OCI-LY3 (cell line): ENCODE results near the gene MMP1.

Source experiments
- H2AFZ ChIP-seq: fragments of 200-600, 300-600 bp; shearing (Covaris generic); 2 replicates; pipeline ENCODE4 v1.6.0; 2014; ENCODE audit warnings: antibody characterized with exemption, low read depth, low read length
- H3K27ac ChIP-seq: fragments of 200-600, 300-600 bp; sonication (generic); 2 replicates; pipeline ENCODE4 v1.5.1; 2014; ENCODE audit warnings: mild to moderate bottlenecking, low read length, moderate library complexity, mixed read lengths
- H3K27me3 ChIP-seq: fragments of 200-600, 300-600 bp; sonication (generic); 2 replicates; pipeline ENCODE4 v1.6.1; 2014; ENCODE audit warnings: low read depth, low read length, mixed read lengths
- H3K36me3 ChIP-seq: fragments of 200-600, 300-600 bp; sonication (generic); replicated peaks from 2 replicates; pipeline ENCODE3; 2014; ENCODE audit warnings: low read depth, low read length, mixed read lengths
- H3K4me1 ChIP-seq: fragments of 300-600, 200-600 bp; sonication (generic); 2 replicates; pipeline ENCODE4 v1.6.1; 2014; ENCODE audit warnings: low read length, mixed read lengths
- H3K4me2 ChIP-seq: fragments of 200-600, 300-600 bp; sonication (generic); 2 replicates; pipeline ENCODE4 v1.6.1; 2014; ENCODE audit warnings: low read length, mixed read lengths
- H3K4me3 ChIP-seq: fragments of 300-600, 200-600 bp; sonication (generic); 2 replicates; pipeline ENCODE4 v1.5.1; 2014; ENCODE audit warnings: antibody characterized with exemption, mild to moderate bottlenecking, low read length, moderate library complexity
- H3K79me2 ChIP-seq: fragments of 300-600, 200-600 bp; shearing (Covaris generic); 2 replicates; pipeline ENCODE4 v1.6.1; 2014; ENCODE audit warnings: mild to moderate bottlenecking, low read length, mixed read lengths
- H3K9ac ChIP-seq: fragments of 300-600, 200-600 bp; shearing (Covaris generic); 2 replicates; pipeline ENCODE4 v1.6.0; 2014; ENCODE audit warnings: mild to moderate bottlenecking, low read length, moderate library complexity
- H3K9me3 ChIP-seq: fragments of 200-600, 300-600 bp; shearing (Covaris generic); 2 replicates; pipeline ENCODE4 v1.6.1; 2014; ENCODE audit warnings: low read length, mixed read lengths; ENCODE audit not compliant: insufficient read depth
- H4K20me1 ChIP-seq: fragments of 200-600, 300-600 bp; sonication (generic); 2 replicates; pipeline ENCODE4 v1.6.1; 2016; ENCODE audit warnings: low read length, mixed read lengths; ENCODE audit not compliant: insufficient read depth
- EZH2phosphoT487 ChIP-seq: fragments of 200-600 bp; shearing (Covaris generic); IDR thresholded peaks from 2 replicates; pipeline ENCODE4 v1.6.1; 2018; ENCODE audit warnings: antibody characterized with exemption, mixed run types, low read depth
- TF ChIP-seq, protein P1 (sequence below): fragments of 200-600, 300-600 bp; sonication (generic); IDR thresholded peaks from 2 replicates; pipeline ENCODE4 v1.5.1; 2014; ENCODE audit warnings: antibody characterized with exemption, low read length, low read depth

Gene MMP1

DNA sequence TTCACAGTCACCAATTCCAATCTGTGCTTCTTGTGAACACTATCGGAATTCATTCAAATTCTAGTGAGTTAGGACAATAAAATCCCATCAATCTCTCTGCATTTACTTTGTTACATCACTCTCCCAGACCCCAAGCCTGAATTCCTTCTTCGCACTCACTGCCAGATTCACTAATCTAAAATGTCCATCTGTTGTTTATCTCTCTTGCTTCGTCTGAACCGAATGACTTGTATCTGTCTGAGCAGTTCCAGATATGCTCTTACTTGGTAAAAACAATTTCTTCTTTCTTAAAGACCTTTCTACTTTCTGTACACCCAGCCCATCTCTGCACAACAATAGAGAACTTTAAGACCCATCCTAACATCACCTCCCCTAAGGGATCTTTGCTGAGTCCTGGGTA lies 24.6 kb downstream of the MMP1 start:
- H3K36me3 ChIP-seq, result no peaks in the 10 kb centered on the region
- no peaks in the 10 kb centered on the region for H3K4me1 ChIP-seq
- no peak overlapping the region for H3K4me2 ChIP-seq
- no peak overlapping the region for H3K4me3 ChIP-seq
- H3K27ac ChIP-seq, result no peak overlapping the region
- H2AFZ ChIP-seq, result no peak overlapping the region
- no peaks in the 10 kb centered on the region for H3K79me2 ChIP-seq
- no peak overlapping the region for H3K9ac ChIP-seq
- no peaks in the 10 kb centered on the region for H4K20me1 ChIP-seq
- H3K27me3 ChIP-seq, result no peaks in the 10 kb centered on the region
- H3K9me3 ChIP-seq, result no peaks in the 10 kb centered on the region
- TF ChIP-seq, protein P1, sequence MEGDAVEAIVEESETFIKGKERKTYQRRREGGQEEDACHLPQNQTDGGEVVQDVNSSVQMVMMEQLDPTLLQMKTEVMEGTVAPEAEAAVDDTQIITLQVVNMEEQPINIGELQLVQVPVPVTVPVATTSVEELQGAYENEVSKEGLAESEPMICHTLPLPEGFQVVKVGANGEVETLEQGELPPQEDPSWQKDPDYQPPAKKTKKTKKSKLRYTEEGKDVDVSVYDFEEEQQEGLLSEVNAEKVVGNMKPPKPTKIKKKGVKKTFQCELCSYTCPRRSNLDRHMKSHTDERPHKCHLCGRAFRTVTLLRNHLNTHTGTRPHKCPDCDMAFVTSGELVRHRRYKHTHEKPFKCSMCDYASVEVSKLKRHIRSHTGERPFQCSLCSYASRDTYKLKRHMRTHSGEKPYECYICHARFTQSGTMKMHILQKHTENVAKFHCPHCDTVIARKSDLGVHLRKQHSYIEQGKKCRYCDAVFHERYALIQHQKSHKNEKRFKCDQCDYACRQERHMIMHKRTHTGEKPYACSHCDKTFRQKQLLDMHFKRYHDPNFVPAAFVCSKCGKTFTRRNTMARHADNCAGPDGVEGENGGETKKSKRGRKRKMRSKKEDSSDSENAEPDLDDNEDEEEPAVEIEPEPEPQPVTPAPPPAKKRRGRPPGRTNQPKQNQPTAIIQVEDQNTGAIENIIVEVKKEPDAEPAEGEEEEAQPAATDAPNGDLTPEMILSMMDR, result no peak
- no peak for TF ChIP-seq EZH2phosphoT487

GRCh38 chr11:102771351-102771750 lies 26.6 kb downstream of the MMP1 start:
- no peak overlapping the region for H2AFZ ChIP-seq
- H3K79me2 ChIP-seq, result no peaks in the 10 kb centered on the region
- no peak overlapping the region for H3K9ac ChIP-seq
- H3K9me3 ChIP-seq, result no peaks in the 10 kb centered on the region
- no peaks in the 10 kb centered on the region for H3K4me1 ChIP-seq
- H3K4me2 ChIP-seq, result no peak overlapping the region
- H3K4me3 ChIP-seq, result no peak overlapping the region
- no peaks in the 10 kb centered on the region for H3K27me3 ChIP-seq
- H4K20me1 ChIP-seq, result no peaks in the 10 kb centered on the region
- no peak overlapping the region for H3K27ac ChIP-seq
- H3K36me3 ChIP-seq, result no peaks in the 10 kb centered on the region
- TF ChIP-seq, protein P1, result no peak
- TF ChIP-seq EZH2phosphoT487, result no peak

GRCh38 chr11:102770191-102770590 lies 27.8 kb downstream of the MMP1 start:
- Histone ChIP-seq H2AFZ (no peak overlapping the region), H3K9me3 (no peaks in the 10 kb centered on the region), H3K4me2 (no peak overlapping the region), H3K79me2 (no peaks in the 10 kb centered on the region), H3K36me3 (no peaks in the 10 kb centered on the region), H3K27me3 (no peaks in the 10 kb centered on the region), H3K4me1 (no peaks in the 10 kb centered on the region), H3K9ac (no peak overlapping the region), H4K20me1 (no peaks in the 10 kb centered on the region), H3K4me3 (no peak overlapping the region), H3K27ac (no peak overlapping the region)
- no peak for TF ChIP-seq EZH2phosphoT487
- TF ChIP-seq, protein P1, result no peak

DNA sequence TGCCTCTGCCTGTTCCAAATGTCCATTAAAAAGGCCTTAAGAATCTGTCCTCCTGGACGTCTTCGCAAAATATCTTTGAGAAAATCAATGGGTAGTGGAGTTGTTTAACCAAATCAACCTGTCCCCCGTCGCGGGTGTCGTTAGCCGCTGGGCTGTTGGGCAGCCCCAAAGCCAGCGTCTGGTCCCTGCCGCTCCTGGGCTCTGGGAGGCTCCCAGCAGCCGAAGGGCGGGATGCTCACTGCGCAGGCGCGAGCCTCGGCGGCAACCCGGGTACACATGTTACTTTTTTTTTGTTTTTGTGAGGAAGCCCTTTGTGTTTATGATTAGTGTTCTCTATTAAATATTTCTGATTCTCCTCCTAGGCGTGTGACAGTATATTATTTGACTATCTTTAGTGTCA lies 30.2 kb downstream of the MMP1 start:
- H3K9me3 ChIP-seq, result no peaks in the 10 kb centered on the region
- TF ChIP-seq, protein P1, result no peak
- TF ChIP-seq EZH2phosphoT487, result no peak
- no peaks in the 10 kb centered on the region for H3K36me3 ChIP-seq
- no peaks in the 10 kb centered on the region for H4K20me1 ChIP-seq
- no peaks in the 10 kb centered on the region for H3K4me1 ChIP-seq
- H3K79me2 ChIP-seq, result no peaks in the 10 kb centered on the region
- H3K4me2 ChIP-seq, result no peak overlapping the region
- no peak overlapping the region for H2AFZ ChIP-seq
- no peak overlapping the region for H3K4me3 ChIP-seq
- H3K9ac ChIP-seq, result no peak overlapping the region
- no peaks in the 10 kb centered on the region for H3K27me3 ChIP-seq
- no peak overlapping the region for H3K27ac ChIP-seq
